GM21381 (cell line): ENCODE data around the gene RBBP9.
"Not testable (repeated sequence)": the region's sequence is repeated elsewhere in the genome, so short reads cannot be mapped to it uniquely, and the experiment has no call there.

Experiments
- ATAC-seq: cut with Tn5 transposase; IDR thresholded peaks from one replicate; pipeline ENCODE4 v1.9.1; 2021; ENCODE audit warnings: mild to moderate bottlenecking, moderate library complexity; ENCODE audit not compliant: unreplicated experiment

The RBBP9 gene

GRCh38 chr20:18506744-18507143 lies 9.7 kb upstream of the RBBP9 start:
- ATAC-seq: no peak

GRCh38 chr20:18504479-18505060 lies 7.5 kb upstream of the RBBP9 start:
- ATAC-seq: no peak

- not testable (repeated sequence) for ATAC-seq
Observed at GRCh38 chr20:18501672-18502071, 4.6 kb upstream of the RBBP9 start.

- ATAC-seq: no peak
Observed at GRCh38 chr20:18497603-18498002, 578 bp upstream of the RBBP9 start.

GRCh38 chr20:18496042-18496441 lies 983 bp downstream of the RBBP9 start:
- no peak for ATAC-seq

GRCh38 chr20:18488301-18488700 lies 8.7 kb downstream of the RBBP9 start:
- no peak for ATAC-seq

- no peak for ATAC-seq
Observed at GRCh38 chr20:18481596-18481995, 15.4 kb downstream of the RBBP9 start.

- no peak for ATAC-seq
Observed at GRCh38 chr20:18477821-18478220, 19.2 kb downstream of the RBBP9 start.

GRCh38 chr20:18477218-18477617 lies 19.8 kb downstream of the RBBP9 start:
- ATAC-seq: no peak

GRCh38 chr20:18466894-18467730 lies 29.9 kb downstream of the RBBP9 start, which contains the start of the genes DZANK1 and POLR3F:
DZANK1 (minus strand) TSS chr20:18467030; CDS start chr20:18465358, 1,672 bp downstream.
POLR3F (plus strand) TSS chr20:18467390; CDS start chr20:18467507, 117 bp downstream.
- ATAC-seq: peak; percentile 98

GRCh38 chr20:18466574-18466893 lies 30.5 kb downstream of the RBBP9 start:
- ATAC-seq: peak; percentile 33

GRCh38 chr20:18465536-18466200 lies 31.4 kb downstream of the RBBP9 start:
- ATAC-seq: no peak

- no peak for ATAC-seq
Observed at GRCh38 chr20:18456600-18456999, 40.4 kb downstream of the RBBP9 start.

GRCh38 chr20:18443886-18444285 lies 53.1 kb downstream of the RBBP9 start:
- ATAC-seq: no peak

- ATAC-seq: no peak
Observed at GRCh38 chr20:18440403-18440802, 56.6 kb downstream of the RBBP9 start.

GRCh38 chr20:18436847-18437246 lies 60.2 kb downstream of the RBBP9 start:
- ATAC-seq: no peak
